ENCODE data around the gene MAB21L1.

DNA sequence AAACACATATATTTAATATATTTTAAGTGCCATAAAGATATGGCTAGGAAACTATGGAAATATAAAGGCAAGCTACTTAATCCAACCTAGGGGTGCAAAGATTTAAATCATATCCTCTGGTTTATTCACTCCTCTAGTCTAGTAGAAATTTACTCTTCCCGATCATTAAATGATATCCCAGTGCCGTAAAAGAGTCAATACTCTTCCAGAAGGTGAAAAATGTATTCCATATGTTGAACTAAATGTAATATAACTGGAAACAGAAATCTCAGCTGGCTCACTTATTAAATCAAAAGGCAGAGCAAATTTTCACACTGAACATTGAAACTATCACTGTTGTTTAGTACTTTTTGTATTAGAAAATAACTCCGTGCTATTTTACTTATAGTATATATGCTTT lies 11.1 kb downstream of the MAB21L1 start:
- TF ChIP-seq POLR2AphosphoS5 (IDR thresholded peaks at IDR 0.05) = no peak
- no peak for TF ChIP-seq POLR2A (IDR thresholded peaks at IDR 0.05)
- TF ChIP-seq, protein P1, sequence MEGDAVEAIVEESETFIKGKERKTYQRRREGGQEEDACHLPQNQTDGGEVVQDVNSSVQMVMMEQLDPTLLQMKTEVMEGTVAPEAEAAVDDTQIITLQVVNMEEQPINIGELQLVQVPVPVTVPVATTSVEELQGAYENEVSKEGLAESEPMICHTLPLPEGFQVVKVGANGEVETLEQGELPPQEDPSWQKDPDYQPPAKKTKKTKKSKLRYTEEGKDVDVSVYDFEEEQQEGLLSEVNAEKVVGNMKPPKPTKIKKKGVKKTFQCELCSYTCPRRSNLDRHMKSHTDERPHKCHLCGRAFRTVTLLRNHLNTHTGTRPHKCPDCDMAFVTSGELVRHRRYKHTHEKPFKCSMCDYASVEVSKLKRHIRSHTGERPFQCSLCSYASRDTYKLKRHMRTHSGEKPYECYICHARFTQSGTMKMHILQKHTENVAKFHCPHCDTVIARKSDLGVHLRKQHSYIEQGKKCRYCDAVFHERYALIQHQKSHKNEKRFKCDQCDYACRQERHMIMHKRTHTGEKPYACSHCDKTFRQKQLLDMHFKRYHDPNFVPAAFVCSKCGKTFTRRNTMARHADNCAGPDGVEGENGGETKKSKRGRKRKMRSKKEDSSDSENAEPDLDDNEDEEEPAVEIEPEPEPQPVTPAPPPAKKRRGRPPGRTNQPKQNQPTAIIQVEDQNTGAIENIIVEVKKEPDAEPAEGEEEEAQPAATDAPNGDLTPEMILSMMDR (IDR thresholded peaks at IDR 0.05) = no peak
- TF ChIP-seq EP300 (IDR thresholded peaks at IDR 0.05) = no peak

Data from gastroesophageal sphincter (tissue), 3 donors.